ENCODE data around the gene RNU7-1. TPM values are rescaled to one million over a fixed set of nuclear protein-coding genes. Genes with fewer than 3 reads are reported as not detected.

The RNU7-1 gene
- not detected for polyA plus RNA-seq (2013, experiment 1 of 2)
- not detected for polyA plus RNA-seq (2013, experiment 2 of 2)

- Histone ChIP-seq H3K18ac (ENCODE audit: low read depth in 1 of 2, low read length in 2 of 2) (peak within 1 kb of the TSS; percentile 44 to 68), H2BK120ac (ENCODE audit: low read depth, low read length) (no peak within 1 kb of the TSS), H3K14ac (ENCODE audit: low read length in 2 of 2) (peak within 1 kb of the TSS in 1 of 2 experiments; percentile 35), H3K36me3 (ENCODE audit: control insufficient read depth in 1 of 2, insufficient read depth in 2 of 2, low read depth in 1 of 2, low read length in 2 of 2) (peaks cover 39 to 41% of the 10 kb centered on the region in 2 experiments), H3K23ac (ENCODE audit: low read length in 2 of 2) (peak within 1 kb of the TSS in 1 of 2 experiments; percentile 35), H4K8ac (ENCODE audit: low read length) (peak within 1 kb of the TSS; percentile 68), H3K9ac (ENCODE audit: low read length) (peak within 1 kb of the TSS; percentile 93), H3K4me3 (ENCODE audit: insufficient read depth in 1 of 2, low read depth in 1 of 2, low read length in 2 of 2) (peak within 1 kb of the TSS; percentile 58 to 82), H4K91ac (ENCODE audit: low read length) (peak within 1 kb of the TSS; percentile 40), H3K4me2 (ENCODE audit: low read length, poor library complexity, severe bottlenecking) (peak within 1 kb of the TSS; percentile 85), H3K27me3 (ENCODE audit: control insufficient read depth in 1 of 2, insufficient read depth in 1 of 2, low read length in 2 of 2) (no peaks in the 10 kb centered on the region), H2AK5ac (ENCODE audit: low read length, severe bottlenecking) (peak within 1 kb of the TSS; percentile 86), H2AFZ (ENCODE audit: low read depth, low read length) (peak within 1 kb of the TSS; percentile 36), H3K79me1 (replicated peaks; ENCODE audit: low read length, poor library complexity, severe bottlenecking) (peaks cover 12% of the 10 kb centered on the region), H3K27ac (ENCODE audit: low read length, poor library complexity, severe bottlenecking) (peak within 1 kb of the TSS; percentile 94), H2BK12ac (ENCODE audit: low read length in 2 of 2) (peak within 1 kb of the TSS; percentile 8 to 14), H3K4ac (ENCODE audit: low read depth in 1 of 2, low read length in 2 of 2) (peak within 1 kb of the TSS; percentile 62 to 88), H3K4me1 (ENCODE audit: control insufficient read depth, insufficient read depth, low read depth, low read length) (peaks cover 33% of the 10 kb centered on the region), H2BK5ac (ENCODE audit: low read depth, low read length, poor library complexity, severe bottlenecking) (peak within 1 kb of the TSS; percentile 5), H2BK15ac (ENCODE audit: low read depth, poor library complexity, severe bottlenecking) (peak within 1 kb of the TSS; percentile 58), H3K9me3 (ENCODE audit: control insufficient read depth, low read length) (no peaks in the 10 kb centered on the region)
- WGBS, result 1% methylated on average over 29 of the region's 31 CpGs
- DNase-seq, result peak; percentile 96
Observed at GRCh38 chr12:6943722-6944380, at the start of gene RNU7-1, which contains the start of gene C12orf57. RNU7-1 (plus strand) TSS chr12:6943816. C12orf57 (plus strand) TSS chr12:6944022; CDS start chr12:6944122, 100 bp downstream.

GRCh38 chr12:6894321-6894720 is 49.3 kb upstream of the RNU7-1 start:
- H2BK15ac ChIP-seq (ENCODE audit: low read depth, poor library complexity, severe bottlenecking), result no peak overlapping the region
- H2BK5ac ChIP-seq (ENCODE audit: low read depth, low read length, poor library complexity, severe bottlenecking), result no peak overlapping the region
- no peak overlapping the region for H3K4me3 ChIP-seq (ENCODE audit: insufficient read depth in 1 of 2, low read depth in 1 of 2, low read length in 2 of 2)
- no peak overlapping the region for H3K14ac ChIP-seq (ENCODE audit: low read length in 2 of 2)
- H3K36me3 ChIP-seq (ENCODE audit: control insufficient read depth in 1 of 2, insufficient read depth in 2 of 2, low read depth in 1 of 2, low read length in 2 of 2), result no peaks in the 10 kb centered on the region
- H3K79me1 ChIP-seq (replicated peaks; ENCODE audit: low read length, poor library complexity, severe bottlenecking), result no peaks in the 10 kb centered on the region
- no peaks in the 10 kb centered on the region for H3K9me3 ChIP-seq (ENCODE audit: control insufficient read depth, low read length)
- H3K9ac ChIP-seq (ENCODE audit: low read length), result no peak overlapping the region
- no peak overlapping the region for H2AK5ac ChIP-seq (ENCODE audit: low read length, severe bottlenecking)
- H4K8ac ChIP-seq (ENCODE audit: low read length), result no peak overlapping the region
- H3K18ac ChIP-seq (ENCODE audit: low read depth in 1 of 2, low read length in 2 of 2), result no peak overlapping the region
- H3K23ac ChIP-seq (ENCODE audit: low read length in 2 of 2), result no peak overlapping the region
- H3K4me1 ChIP-seq (ENCODE audit: control insufficient read depth, insufficient read depth, low read depth, low read length), result peaks cover 4% of the 10 kb centered on the region
- H3K27me3 ChIP-seq (ENCODE audit: control insufficient read depth in 1 of 2, insufficient read depth in 1 of 2, low read length in 2 of 2), result no peaks in the 10 kb centered on the region
- H2AFZ ChIP-seq (ENCODE audit: low read depth, low read length), result no peak overlapping the region
- no CpG with 5 or more reads among the region's 3 CpGs for WGBS
- H3K4ac ChIP-seq (ENCODE audit: low read depth in 1 of 2, low read length in 2 of 2), result no peak overlapping the region
- no peak overlapping the region for H3K4me2 ChIP-seq (ENCODE audit: low read length, poor library complexity, severe bottlenecking)
- no peak for DNase-seq
- H3K27ac ChIP-seq (ENCODE audit: low read length, poor library complexity, severe bottlenecking), result no peak overlapping the region
- no peak overlapping the region for H4K91ac ChIP-seq (ENCODE audit: low read length)
- H2BK120ac ChIP-seq (ENCODE audit: low read depth, low read length), result no peak overlapping the region
- H2BK12ac ChIP-seq (ENCODE audit: low read length in 2 of 2), result no peak overlapping the region

GRCh38 chr12:6896846-6897435 is 46.7 kb upstream of the RNU7-1 start:
- no peaks in the 10 kb centered on the region for H3K36me3 ChIP-seq (ENCODE audit: control insufficient read depth in 1 of 2, insufficient read depth in 2 of 2, low read depth in 1 of 2, low read length in 2 of 2)
- H3K4me2 ChIP-seq (ENCODE audit: low read length, poor library complexity, severe bottlenecking), result no peak overlapping the region
- H4K91ac ChIP-seq (ENCODE audit: low read length), result no peak overlapping the region
- no peak for DNase-seq
- no peak overlapping the region for H2BK5ac ChIP-seq (ENCODE audit: low read depth, low read length, poor library complexity, severe bottlenecking)
- no peak overlapping the region for H4K8ac ChIP-seq (ENCODE audit: low read length)
- no peaks in the 10 kb centered on the region for H3K4me1 ChIP-seq (ENCODE audit: control insufficient read depth, insufficient read depth, low read depth, low read length)
- no peak overlapping the region for H3K4me3 ChIP-seq (ENCODE audit: insufficient read depth in 1 of 2, low read depth in 1 of 2, low read length in 2 of 2)
- H3K4ac ChIP-seq (ENCODE audit: low read depth in 1 of 2, low read length in 2 of 2), result no peak overlapping the region
- no peaks in the 10 kb centered on the region for H3K27me3 ChIP-seq (ENCODE audit: control insufficient read depth in 1 of 2, insufficient read depth in 1 of 2, low read length in 2 of 2)
- H3K9me3 ChIP-seq (ENCODE audit: control insufficient read depth, low read length), result no peaks in the 10 kb centered on the region
- H2BK15ac ChIP-seq (ENCODE audit: low read depth, poor library complexity, severe bottlenecking), result no peak overlapping the region
- H3K27ac ChIP-seq (ENCODE audit: low read length, poor library complexity, severe bottlenecking), result no peak overlapping the region
- no peak overlapping the region for H2BK12ac ChIP-seq (ENCODE audit: low read length in 2 of 2)
- H2AK5ac ChIP-seq (ENCODE audit: low read length, severe bottlenecking), result no peak overlapping the region
- no peak overlapping the region for H3K23ac ChIP-seq (ENCODE audit: low read length in 2 of 2)
- no peak overlapping the region for H3K9ac ChIP-seq (ENCODE audit: low read length)
- H3K14ac ChIP-seq (ENCODE audit: low read length in 2 of 2), result no peak overlapping the region
- no peak overlapping the region for H3K18ac ChIP-seq (ENCODE audit: low read depth in 1 of 2, low read length in 2 of 2)
- H3K79me1 ChIP-seq (replicated peaks; ENCODE audit: low read length, poor library complexity, severe bottlenecking), result no peaks in the 10 kb centered on the region
- H2BK120ac ChIP-seq (ENCODE audit: low read depth, low read length), result no peak overlapping the region
- 83% methylated on average over 6 of the region's 6 CpGs for WGBS
- H2AFZ ChIP-seq (ENCODE audit: low read depth, low read length), result no peak overlapping the region

- Histone ChIP-seq H3K18ac (ENCODE audit: low read depth in 1 of 2, low read length in 2 of 2) (no peak overlapping the region), H2AFZ (ENCODE audit: low read depth, low read length) (no peak overlapping the region), H3K4ac (ENCODE audit: low read depth in 1 of 2, low read length in 2 of 2) (no peak overlapping the region), H2AK5ac (ENCODE audit: low read length, severe bottlenecking) (no peak overlapping the region), H3K79me1 (replicated peaks; ENCODE audit: low read length, poor library complexity, severe bottlenecking) (no peaks in the 10 kb centered on the region), H3K9me3 (ENCODE audit: control insufficient read depth, low read length) (no peaks in the 10 kb centered on the region), H3K36me3 (ENCODE audit: control insufficient read depth in 1 of 2, insufficient read depth in 2 of 2, low read depth in 1 of 2, low read length in 2 of 2) (no peaks in the 10 kb centered on the region), H4K91ac (ENCODE audit: low read length) (no peak overlapping the region), H2BK5ac (ENCODE audit: low read depth, low read length, poor library complexity, severe bottlenecking) (no peak overlapping the region), H3K9ac (ENCODE audit: low read length) (no peak overlapping the region), H3K4me3 (ENCODE audit: insufficient read depth in 1 of 2, low read depth in 1 of 2, low read length in 2 of 2) (no peak overlapping the region), H4K8ac (ENCODE audit: low read length) (no peak overlapping the region), H2BK12ac (ENCODE audit: low read length in 2 of 2) (no peak overlapping the region), H3K27me3 (ENCODE audit: control insufficient read depth in 1 of 2, insufficient read depth in 1 of 2, low read length in 2 of 2) (no peaks in the 10 kb centered on the region), H3K4me2 (ENCODE audit: low read length, poor library complexity, severe bottlenecking) (no peak overlapping the region), H2BK15ac (ENCODE audit: low read depth, poor library complexity, severe bottlenecking) (no peak overlapping the region), H3K23ac (ENCODE audit: low read length in 2 of 2) (no peak overlapping the region), H3K27ac (ENCODE audit: low read length, poor library complexity, severe bottlenecking) (no peak overlapping the region), H3K14ac (ENCODE audit: low read length in 2 of 2) (no peak overlapping the region), H3K4me1 (ENCODE audit: control insufficient read depth, insufficient read depth, low read depth, low read length) (no peaks in the 10 kb centered on the region), H2BK120ac (ENCODE audit: low read depth, low read length) (no peak overlapping the region)
- 90% methylated on average over 3 of the region's 5 CpGs for WGBS
- no peak for DNase-seq
Observed at GRCh38 chr12:6899427-6899826, 44.2 kb upstream of the RNU7-1 start.

Measured in mesenchymal stem cell (in vitro differentiated cells and primary cell).